ENCODE data around the gene FXYD1. TPM values are rescaled to one million over a fixed set of nuclear protein-coding genes. Genes with fewer than 3 reads are reported as not detected.
"Not testable (repeated sequence)": the region's sequence is repeated elsewhere in the genome, so short reads cannot be mapped to it uniquely, and the experiment has no call there.

The FXYD1 gene
- polyA plus RNA-seq, 1 of the 3 experiments (the other 2 are of a cell fraction) = 0.12 TPM

DNA sequence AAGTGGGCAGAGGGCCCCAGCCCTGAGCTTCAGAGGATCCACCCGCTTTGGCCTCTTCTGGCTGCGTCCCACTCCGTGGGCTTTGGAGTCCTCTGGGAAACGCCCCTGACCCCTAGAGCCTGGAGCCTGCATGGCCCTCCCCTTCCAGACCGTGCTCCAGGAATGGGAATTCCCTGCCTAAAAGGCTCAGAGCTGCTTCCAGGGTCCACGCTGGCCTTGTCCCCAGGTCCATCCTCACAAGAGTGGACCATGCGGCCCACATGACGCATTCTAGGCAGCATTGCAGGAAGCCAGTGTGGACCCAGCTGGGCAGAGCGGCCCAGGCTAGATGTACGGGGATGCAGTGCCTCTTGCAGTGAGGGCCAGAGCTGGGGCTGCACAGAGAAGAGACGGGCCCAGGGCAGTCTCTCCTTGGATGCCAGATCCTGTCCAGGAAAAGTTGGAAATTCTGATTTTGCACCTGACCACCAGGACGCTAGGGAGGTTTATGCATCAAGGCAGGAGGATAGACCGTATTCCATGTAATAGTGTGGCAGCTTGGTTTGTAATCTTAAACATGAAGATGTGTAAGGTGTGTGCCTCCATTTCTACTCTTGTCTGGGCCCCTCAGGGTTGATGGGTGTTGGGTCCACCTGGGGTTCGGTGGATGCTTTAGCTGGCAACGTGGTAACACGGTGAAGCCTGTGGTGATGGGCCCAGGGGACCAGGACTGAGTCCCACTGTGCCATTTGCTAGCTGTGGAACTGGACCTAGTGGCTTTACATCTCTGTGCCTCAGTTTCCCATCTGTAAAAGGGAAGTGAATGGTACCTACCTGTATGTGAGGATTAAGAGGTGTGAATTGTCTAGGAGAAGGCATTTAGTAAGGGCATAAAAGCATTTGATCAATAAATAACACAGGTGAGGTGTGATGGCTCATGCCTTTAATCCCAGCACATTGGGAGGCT lies 37.8 kb upstream of the FXYD1 start:
- no peaks in the 10 kb centered on the region for H3K36me3 ChIP-seq (replicated peaks in 1 of 2; ENCODE audit: control insufficient read depth in 1 of 2, insufficient read depth in 2 of 2, low read length in 1 of 2)
- H3K9me3 ChIP-seq = no peaks in the 10 kb centered on the region
- no peak for DNase-seq
- H3K79me2 ChIP-seq (ENCODE audit: insufficient read depth) = no peaks in the 10 kb centered on the region
- no peak overlapping the region for H3K27ac ChIP-seq (ENCODE audit: low read depth in 2 of 2, low read length in 1 of 2)
- no peaks in the 10 kb centered on the region for H3F3A ChIP-seq (replicated peaks; ENCODE audit: insufficient read depth)
- H3K9ac ChIP-seq = no peak overlapping the region
- POLR2A ChIA-PET = no interaction called here
- no peaks in the 10 kb centered on the region for H3K9me2 ChIP-seq
- no peaks in the 10 kb centered on the region for H4K20me1 ChIP-seq (ENCODE audit: insufficient read depth)
- no peak overlapping the region for H2AFZ ChIP-seq (ENCODE audit: low read depth)
- TF ChIP-seq, protein P1, sequence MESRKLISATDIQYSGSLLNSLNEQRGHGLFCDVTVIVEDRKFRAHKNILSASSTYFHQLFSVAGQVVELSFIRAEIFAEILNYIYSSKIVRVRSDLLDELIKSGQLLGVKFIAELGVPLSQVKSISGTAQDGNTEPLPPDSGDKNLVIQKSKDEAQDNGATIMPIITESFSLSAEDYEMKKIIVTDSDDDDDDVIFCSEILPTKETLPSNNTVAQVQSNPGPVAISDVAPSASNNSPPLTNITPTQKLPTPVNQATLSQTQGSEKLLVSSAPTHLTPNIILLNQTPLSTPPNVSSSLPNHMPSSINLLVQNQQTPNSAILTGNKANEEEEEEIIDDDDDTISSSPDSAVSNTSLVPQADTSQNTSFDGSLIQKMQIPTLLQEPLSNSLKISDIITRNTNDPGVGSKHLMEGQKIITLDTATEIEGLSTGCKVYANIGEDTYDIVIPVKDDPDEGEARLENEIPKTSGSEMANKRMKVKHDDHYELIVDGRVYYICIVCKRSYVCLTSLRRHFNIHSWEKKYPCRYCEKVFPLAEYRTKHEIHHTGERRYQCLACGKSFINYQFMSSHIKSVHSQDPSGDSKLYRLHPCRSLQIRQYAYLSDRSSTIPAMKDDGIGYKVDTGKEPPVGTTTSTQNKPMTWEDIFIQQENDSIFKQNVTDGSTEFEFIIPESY (IDR thresholded peaks at IDR 0.05; ENCODE audit: borderline replicate concordance, low read depth) = no peak
- TF ChIP-seq TCF12 (IDR thresholded peaks at IDR 0.05) = no peak
- TF ChIP-seq, protein P2, sequence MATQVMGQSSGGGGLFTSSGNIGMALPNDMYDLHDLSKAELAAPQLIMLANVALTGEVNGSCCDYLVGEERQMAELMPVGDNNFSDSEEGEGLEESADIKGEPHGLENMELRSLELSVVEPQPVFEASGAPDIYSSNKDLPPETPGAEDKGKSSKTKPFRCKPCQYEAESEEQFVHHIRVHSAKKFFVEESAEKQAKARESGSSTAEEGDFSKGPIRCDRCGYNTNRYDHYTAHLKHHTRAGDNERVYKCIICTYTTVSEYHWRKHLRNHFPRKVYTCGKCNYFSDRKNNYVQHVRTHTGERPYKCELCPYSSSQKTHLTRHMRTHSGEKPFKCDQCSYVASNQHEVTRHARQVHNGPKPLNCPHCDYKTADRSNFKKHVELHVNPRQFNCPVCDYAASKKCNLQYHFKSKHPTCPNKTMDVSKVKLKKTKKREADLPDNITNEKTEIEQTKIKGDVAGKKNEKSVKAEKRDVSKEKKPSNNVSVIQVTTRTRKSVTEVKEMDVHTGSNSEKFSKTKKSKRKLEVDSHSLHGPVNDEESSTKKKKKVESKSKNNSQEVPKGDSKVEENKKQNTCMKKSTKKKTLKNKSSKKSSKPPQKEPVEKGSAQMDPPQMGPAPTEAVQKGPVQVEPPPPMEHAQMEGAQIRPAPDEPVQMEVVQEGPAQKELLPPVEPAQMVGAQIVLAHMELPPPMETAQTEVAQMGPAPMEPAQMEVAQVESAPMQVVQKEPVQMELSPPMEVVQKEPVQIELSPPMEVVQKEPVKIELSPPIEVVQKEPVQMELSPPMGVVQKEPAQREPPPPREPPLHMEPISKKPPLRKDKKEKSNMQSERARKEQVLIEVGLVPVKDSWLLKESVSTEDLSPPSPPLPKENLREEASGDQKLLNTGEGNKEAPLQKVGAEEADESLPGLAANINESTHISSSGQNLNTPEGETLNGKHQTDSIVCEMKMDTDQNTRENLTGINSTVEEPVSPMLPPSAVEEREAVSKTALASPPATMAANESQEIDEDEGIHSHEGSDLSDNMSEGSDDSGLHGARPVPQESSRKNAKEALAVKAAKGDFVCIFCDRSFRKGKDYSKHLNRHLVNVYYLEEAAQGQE (IDR thresholded peaks at IDR 0.05; ENCODE audit: low read depth, low read length) = no peak
- TF ChIP-seq MEF2A (IDR thresholded peaks at IDR 0.05; ENCODE audit: borderline replicate concordance, low read depth) = no peak
- TF ChIP-seq EP300 (IDR thresholded peaks at IDR 0.05; ENCODE audit: borderline replicate concordance in 1 of 2, low read depth in 1 of 2, low read length in 1 of 2) = no peak
- no peak for TF ChIP-seq GABPA (IDR thresholded peaks at IDR 0.05; ENCODE audit: low read depth)
- no peak for TF ChIP-seq FOXJ3 (CRISPR knock-in tag; IDR thresholded peaks at IDR 0.05)
- no peak for TF ChIP-seq RAD21 (IDR thresholded peaks at IDR 0.05; ENCODE audit: low read length)
- TF ChIP-seq FOSL2 (IDR thresholded peaks at IDR 0.05; ENCODE audit: borderline replicate concordance, low read depth) = no peak
- TF ChIP-seq CHD2 (IDR thresholded peaks at IDR 0.05; ENCODE audit: low read length, partially characterized antibody) = no peak
- TF ChIP-seq GATA2 (CRISPR knock-in tag; IDR thresholded peaks at IDR 0.05) = no peak
- TF ChIP-seq EZH2phosphoT487 (IDR thresholded peaks at IDR 0.05; ENCODE audit: borderline replicate concordance, low read depth) = no peak
- H3K4me2 ChIP-seq = no peak overlapping the region
- no peaks in the 10 kb centered on the region for H3K27me3 ChIP-seq (ENCODE audit: insufficient read depth)
- WGBS (ENCODE audit: low lambda C conversion rate) = 66% methylated on average over 15 of the region's 16 CpGs
- CTCF ChIA-PET = interaction anchor here (0.9 to 5.2 kb wide), 7 partner anchors 9 to 56 kb away, joined by 3 to 27 read pairs (median 6); partner anchors contain the start of gene LGI4
- H3K4me3 ChIP-seq (ENCODE audit: low read depth in 2 of 2, low read length in 1 of 2) = no peak overlapping the region
- H3K4me1 ChIP-seq (ENCODE audit: control insufficient read depth in 1 of 2, insufficient read depth in 2 of 2, low read depth in 1 of 2, low read length in 1 of 2) = no peaks in the 10 kb centered on the region; a peak in 1 of 4 replicates

DNA sequence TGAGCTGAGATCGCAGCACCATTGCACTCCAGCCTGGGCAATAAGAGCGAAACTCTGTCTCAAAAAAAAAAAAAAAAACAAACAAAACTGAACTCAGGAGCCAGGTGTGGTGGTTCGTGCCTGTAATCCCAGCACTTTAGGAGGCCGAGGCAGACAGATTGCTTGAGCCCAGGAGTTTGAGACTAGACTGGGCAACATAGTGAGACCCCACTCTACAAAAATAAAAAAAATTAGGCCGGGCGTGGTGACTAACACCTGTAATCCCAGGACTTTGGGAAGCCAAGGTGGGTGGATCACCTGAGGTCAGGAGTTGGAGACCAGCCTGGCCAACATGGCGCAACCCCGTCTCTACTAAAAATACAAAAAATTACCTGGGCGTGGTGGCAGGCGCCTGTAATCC lies 36.7 kb upstream of the FXYD1 start:
- 83% methylated on average over 10 of the region's 10 CpGs for WGBS (ENCODE audit: low lambda C conversion rate)
- H3K4me2 ChIP-seq; H3F3A ChIP-seq (replicated peaks; ENCODE audit: insufficient read depth); DNase-seq; H4K20me1 ChIP-seq (ENCODE audit: insufficient read depth); H3K4me3 ChIP-seq (ENCODE audit: low read depth in 2 of 2, low read length in 1 of 2); H3K9me3 ChIP-seq; H3K36me3 ChIP-seq (replicated peaks in 1 of 2; ENCODE audit: control insufficient read depth in 1 of 2, insufficient read depth in 2 of 2, low read length in 1 of 2); H3K4me1 ChIP-seq (ENCODE audit: control insufficient read depth in 1 of 2, insufficient read depth in 2 of 2, low read depth in 1 of 2, low read length in 1 of 2); H3K27me3 ChIP-seq (ENCODE audit: insufficient read depth); H2AFZ ChIP-seq (ENCODE audit: low read depth); H3K9ac ChIP-seq; CTCF ChIA-PET; H3K9me2 ChIP-seq; POLR2A ChIA-PET; H3K27ac ChIP-seq (ENCODE audit: low read depth in 2 of 2, low read length in 1 of 2); H3K79me2 ChIP-seq (ENCODE audit: insufficient read depth): not testable (repeated sequence)

DNA sequence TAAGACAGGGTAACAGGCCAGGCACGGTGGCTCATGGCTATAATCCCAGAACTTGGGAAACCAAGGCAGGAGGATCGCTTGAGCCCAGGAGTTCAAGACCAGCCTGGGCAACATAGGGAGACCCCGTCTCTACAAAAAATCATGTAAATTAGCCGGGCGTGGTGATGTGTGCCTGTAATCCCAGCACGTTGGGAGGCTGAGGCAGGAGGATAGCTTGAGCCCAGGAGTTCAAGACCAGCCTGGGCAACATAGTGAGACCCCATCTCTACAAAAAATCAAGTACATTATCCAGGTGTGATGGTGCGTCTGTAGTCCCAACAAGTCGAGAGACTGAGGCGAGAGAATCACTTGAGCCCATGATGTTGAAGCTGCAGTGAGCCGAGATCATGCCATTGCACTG lies 35.0 kb upstream of the FXYD1 start:
- CTCF ChIA-PET = interaction anchor here (0.9 to 1.6 kb wide), 4 partner anchors 11 to 59 kb away, joined by 3 to 6 read pairs (median 4); no protein-coding TSS in a partner anchor
- H3K36me3 ChIP-seq (replicated peaks in 1 of 2; ENCODE audit: control insufficient read depth in 1 of 2, insufficient read depth in 2 of 2, low read length in 1 of 2); H3K9ac ChIP-seq; POLR2A ChIA-PET; H3K4me2 ChIP-seq; H3F3A ChIP-seq (replicated peaks; ENCODE audit: insufficient read depth); H3K9me2 ChIP-seq; H3K4me3 ChIP-seq (ENCODE audit: low read depth in 2 of 2, low read length in 1 of 2); DNase-seq; H3K27me3 ChIP-seq (ENCODE audit: insufficient read depth); H3K4me1 ChIP-seq (ENCODE audit: control insufficient read depth in 1 of 2, insufficient read depth in 2 of 2, low read depth in 1 of 2, low read length in 1 of 2); H2AFZ ChIP-seq (ENCODE audit: low read depth); H3K9me3 ChIP-seq; H4K20me1 ChIP-seq (ENCODE audit: insufficient read depth); H3K79me2 ChIP-seq (ENCODE audit: insufficient read depth); H3K27ac ChIP-seq (ENCODE audit: low read depth in 2 of 2, low read length in 1 of 2): not testable (repeated sequence)
- WGBS (ENCODE audit: low lambda C conversion rate) = 33% methylated on average over 10 of the region's 10 CpGs

All from SK-N-SH (cell line).